Mucosa of gallbladder (tissue), 1 donor: ENCODE measurements around the gene MOK. TPM values are rescaled to one million over a fixed set of nuclear protein-coding genes. Genes with fewer than 3 reads are reported as not detected.

Experiments
- DNase-seq: peaks from one replicate; pipeline ENCODE4 v3.0.0-alpha.2; 2020; ENCODE audit warnings: low spot score
- total RNA-seq: library from RNA; stranded (reverse); gene quantifications from one replicate; pipeline ENCODE4 v1.2.1, GENCODE V29; 2021
- donor health status: DM: no; HTN: no; CAD: no.

Gene MOK
- total RNA-seq, 1 donor from 2014 or later = 20.5 TPM

GRCh38 chr14:102205560-102205959 lies 99.4 kb downstream of the MOK start:
- DNase-seq = no peak

- DNase-seq = no peak
These were observed 101.6 kb downstream of the MOK start for GRCh38 chr14:102203382-102203781.

GRCh38 chr14:102202944-102203343 lies 102.0 kb downstream of the MOK start:
- no peak for DNase-seq

- no peak for DNase-seq
These were observed 103.2 kb downstream of the MOK start for GRCh38 chr14:102201776-102202175.

GRCh38 chr14:102201353-102201738 lies 103.6 kb downstream of the MOK start:
- DNase-seq = no peak

- DNase-seq = no peak
These were observed 104.1 kb downstream of the MOK start for GRCh38 chr14:102200690-102201352.

- no peak for DNase-seq
These were observed 107.6 kb downstream of the MOK start for GRCh38 chr14:102197317-102197853.

- no peak for DNase-seq
These were observed 108.1 kb downstream of the MOK start for GRCh38 chr14:102196902-102197230.

- no peak for DNase-seq
These were observed 108.7 kb downstream of the MOK start for GRCh38 chr14:102196039-102196901.

- no peak for DNase-seq
These were observed 109.5 kb downstream of the MOK start for GRCh38 chr14:102195446-102195845.

- DNase-seq = no peak
These were observed 110.1 kb downstream of the MOK start for GRCh38 chr14:102194856-102195255.

GRCh38 chr14:102192840-102193502 lies 112.0 kb downstream of the MOK start:
- no peak for DNase-seq

GRCh38 chr14:102189874-102190273 lies 115.1 kb downstream of the MOK start:
- no peak for DNase-seq

- no peak for DNase-seq
These were observed 116.8 kb downstream of the MOK start for GRCh38 chr14:102188187-102188586.

- no peak for DNase-seq
These were observed 117.4 kb downstream of the MOK start for GRCh38 chr14:102187568-102188001.

- no peak for DNase-seq
These were observed 117.9 kb downstream of the MOK start for GRCh38 chr14:102187044-102187443.

GRCh38 chr14:102185360-102185759 lies 119.6 kb downstream of the MOK start:
- DNase-seq = no peak

- no peak for DNase-seq
These were observed 120.5 kb downstream of the MOK start for GRCh38 chr14:102184316-102185035.

GRCh38 chr14:102183886-102184285 lies 121.1 kb downstream of the MOK start:
- DNase-seq = no peak

- DNase-seq = no peak
These were observed 121.9 kb downstream of the MOK start for GRCh38 chr14:102182936-102183619.

- DNase-seq = no peak
These were observed 122.8 kb downstream of the MOK start for GRCh38 chr14:102182190-102182589.
